ENCODE data around the gene SAMD9.

DNA sequence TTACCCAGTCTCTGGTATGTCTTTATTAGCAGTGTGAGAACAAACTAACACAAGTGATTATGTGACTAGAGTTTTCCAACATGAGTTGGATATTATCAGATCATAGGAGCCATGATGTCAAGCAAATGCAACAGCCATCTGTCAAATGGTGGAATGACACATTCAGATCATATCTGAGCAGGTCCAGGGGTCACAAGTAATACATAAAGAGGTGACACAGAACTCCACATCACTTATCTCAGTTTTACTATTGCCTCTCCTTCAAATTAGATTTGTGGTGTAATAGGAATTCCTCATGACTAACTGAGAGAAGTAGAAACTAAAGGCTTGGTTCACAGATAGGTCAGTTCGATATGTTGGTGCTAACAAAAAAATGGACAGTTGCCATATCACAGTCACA is 42.6 kb upstream of the SAMD9 start:
- TF ChIP-seq, protein P1, sequence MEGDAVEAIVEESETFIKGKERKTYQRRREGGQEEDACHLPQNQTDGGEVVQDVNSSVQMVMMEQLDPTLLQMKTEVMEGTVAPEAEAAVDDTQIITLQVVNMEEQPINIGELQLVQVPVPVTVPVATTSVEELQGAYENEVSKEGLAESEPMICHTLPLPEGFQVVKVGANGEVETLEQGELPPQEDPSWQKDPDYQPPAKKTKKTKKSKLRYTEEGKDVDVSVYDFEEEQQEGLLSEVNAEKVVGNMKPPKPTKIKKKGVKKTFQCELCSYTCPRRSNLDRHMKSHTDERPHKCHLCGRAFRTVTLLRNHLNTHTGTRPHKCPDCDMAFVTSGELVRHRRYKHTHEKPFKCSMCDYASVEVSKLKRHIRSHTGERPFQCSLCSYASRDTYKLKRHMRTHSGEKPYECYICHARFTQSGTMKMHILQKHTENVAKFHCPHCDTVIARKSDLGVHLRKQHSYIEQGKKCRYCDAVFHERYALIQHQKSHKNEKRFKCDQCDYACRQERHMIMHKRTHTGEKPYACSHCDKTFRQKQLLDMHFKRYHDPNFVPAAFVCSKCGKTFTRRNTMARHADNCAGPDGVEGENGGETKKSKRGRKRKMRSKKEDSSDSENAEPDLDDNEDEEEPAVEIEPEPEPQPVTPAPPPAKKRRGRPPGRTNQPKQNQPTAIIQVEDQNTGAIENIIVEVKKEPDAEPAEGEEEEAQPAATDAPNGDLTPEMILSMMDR (IDR thresholded peaks at IDR 0.05; ENCODE audit: extremely low read depth in 1 of 2, insufficient read depth in 1 of 2, low read depth in 1 of 2, low read length in 2 of 2) = no peak
- no peak for TF ChIP-seq POLR2AphosphoS5 (IDR thresholded peaks at IDR 0.05; ENCODE audit: insufficient read depth, low read depth, low read length)
- no peak for TF ChIP-seq EZH2 (IDR thresholded peaks at IDR 0.05; ENCODE audit: borderline replicate concordance, low read depth, low read length, severe bottlenecking)
- no peak for TF ChIP-seq POLR2A (IDR thresholded peaks at IDR 0.05; ENCODE audit: low read depth, low read length)
- TF ChIP-seq JUN (IDR thresholded peaks at IDR 0.05; ENCODE audit: borderline replicate concordance, insufficient read depth, insufficient read length, low read depth) = no peak
- no peak for TF ChIP-seq GATA2 (IDR thresholded peaks at IDR 0.05; ENCODE audit: insufficient read depth, insufficient read length, low read depth, low read length)
- TF ChIP-seq, protein P2, sequence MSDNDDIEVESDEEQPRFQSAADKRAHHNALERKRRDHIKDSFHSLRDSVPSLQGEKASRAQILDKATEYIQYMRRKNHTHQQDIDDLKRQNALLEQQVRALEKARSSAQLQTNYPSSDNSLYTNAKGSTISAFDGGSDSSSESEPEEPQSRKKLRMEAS (IDR thresholded peaks at IDR 0.05; ENCODE audit: insufficient read depth, insufficient read length) = no peak
- no peak for TF ChIP-seq MYC (IDR thresholded peaks at IDR 0.05; ENCODE audit: low read depth, low read length)
- TF ChIP-seq FOS (IDR thresholded peaks at IDR 0.05; ENCODE audit: borderline replicate concordance, insufficient read depth, low read length) = no peak
